ENCODE measurements around the gene PTPRD. TPM values are rescaled to one million over a fixed set of nuclear protein-coding genes. Genes with fewer than 3 reads are reported as not detected.
A peak's percentile ranks its signal among the peaks of the same experiment; 100 is the strongest.

PTPRD gene
- total and polyA plus RNA-seq, 2 experiments from 2014 or later: 11.5 to 58.0 TPM

GRCh38 chr9:8816361-8816760, 1796.4 kb downstream of the PTPRD start:
- Histone ChIP-seq H3K4me3 (no peak overlapping the region), H2AFZ (no peak overlapping the region), H4K20me1 (replicated peaks; ENCODE audit: insufficient read depth) (no peaks in the 10 kb centered on the region), H3K4me1 (ENCODE audit: insufficient read depth) (peaks cover 24% of the 10 kb centered on the region), H3K27me3 (ENCODE audit: insufficient read depth) (no peaks in the 10 kb centered on the region), H3K36me3 (ENCODE audit: insufficient read depth) (no peaks in the 10 kb centered on the region), H3K4me2 (0 out of 2 replicates have a peak overlapping the region, but pooled peaks have one; percentile 4), H3K9me2 (ENCODE audit: insufficient read depth) (no peaks in the 10 kb centered on the region), H3K27ac (ENCODE audit: low read depth) (no peak overlapping the region), H3K79me2 (replicated peaks; ENCODE audit: insufficient read depth) (peaks cover 7% of the 10 kb centered on the region; the same call in 1 of the 2 replicates), H3F3A (replicated peaks; ENCODE audit: low read depth) (no peaks in the 10 kb centered on the region)
- Mint-ChIP-seq H3K27me3 (ENCODE audit: insufficient read depth, low read depth, poor library complexity) (no peaks in the 10 kb centered on the region), H3K4me3 (no peak overlapping the region), H3K4me1 (peaks cover 27% of the 10 kb centered on the region; the same call in 2 of the 3 replicates), H3K36me3 (ENCODE audit: low read depth) (no peaks in the 10 kb centered on the region), H3K9me3 (no peaks in the 10 kb centered on the region), H3K27ac (peak overlapping the region; percentile 16)
- ATAC-seq: peak; percentile 53; the same call in 2 of the 3 replicates
- TF ChIP-seq POLR2AphosphoS5 (IDR thresholded peaks at IDR 0.05; ENCODE audit: low read depth) (no peak), CREB1 (CRISPR knock-in tag; IDR thresholded peaks at IDR 0.05; ENCODE audit: low read depth) (no peak), NANOG (IDR thresholded peaks at IDR 0.05; ENCODE audit: borderline replicate concordance) (no peak), ZNF462 (CRISPR knock-in tag; IDR thresholded peaks at IDR 0.05) (no peak), JUNB (IDR thresholded peaks at IDR 0.05; ENCODE audit: unreplicated experiment) (no peak), CTCF (conservative IDR thresholded peaks at IDR 0.05; ENCODE audit: low read depth in 2 of 2) (no peak), EZH2phosphoT487 (IDR thresholded peaks at IDR 0.05; ENCODE audit: unreplicated experiment) (no peak), ZNF331 (CRISPR knock-in tag; IDR thresholded peaks at IDR 0.05; ENCODE audit: low read depth) (no peak), STAT1 (IDR thresholded peaks at IDR 0.05; ENCODE audit: unreplicated experiment) (no peak), REST (IDR thresholded peaks at IDR 0.05; ENCODE audit: unreplicated experiment) (no peak), EZH2 (IDR thresholded peaks at IDR 0.05; ENCODE audit: low read depth, unreplicated experiment) (no peak), ETS1 (IDR thresholded peaks at IDR 0.05) (no peak), ZNF114 (CRISPR knock-in tag; IDR thresholded peaks at IDR 0.05) (no peak)
- peak; percentile 67 for DNase-seq (ENCODE audit: low spot score)
